ENCODE data around the gene COX14. TPM values are rescaled to one million over a fixed set of nuclear protein-coding genes. Genes with fewer than 3 reads are reported as not detected.

Gene COX14
- total RNA-seq, 3 donors from 2014 or later: 72.2 to 89.8 (median 74.9) TPM

- peaks cover 6% of the 10 kb centered on the region for H3K4me1 ChIP-seq (ENCODE audit: low read depth)
- no peak overlapping the region for H3K4me3 ChIP-seq
- TF ChIP-seq, protein P1, sequence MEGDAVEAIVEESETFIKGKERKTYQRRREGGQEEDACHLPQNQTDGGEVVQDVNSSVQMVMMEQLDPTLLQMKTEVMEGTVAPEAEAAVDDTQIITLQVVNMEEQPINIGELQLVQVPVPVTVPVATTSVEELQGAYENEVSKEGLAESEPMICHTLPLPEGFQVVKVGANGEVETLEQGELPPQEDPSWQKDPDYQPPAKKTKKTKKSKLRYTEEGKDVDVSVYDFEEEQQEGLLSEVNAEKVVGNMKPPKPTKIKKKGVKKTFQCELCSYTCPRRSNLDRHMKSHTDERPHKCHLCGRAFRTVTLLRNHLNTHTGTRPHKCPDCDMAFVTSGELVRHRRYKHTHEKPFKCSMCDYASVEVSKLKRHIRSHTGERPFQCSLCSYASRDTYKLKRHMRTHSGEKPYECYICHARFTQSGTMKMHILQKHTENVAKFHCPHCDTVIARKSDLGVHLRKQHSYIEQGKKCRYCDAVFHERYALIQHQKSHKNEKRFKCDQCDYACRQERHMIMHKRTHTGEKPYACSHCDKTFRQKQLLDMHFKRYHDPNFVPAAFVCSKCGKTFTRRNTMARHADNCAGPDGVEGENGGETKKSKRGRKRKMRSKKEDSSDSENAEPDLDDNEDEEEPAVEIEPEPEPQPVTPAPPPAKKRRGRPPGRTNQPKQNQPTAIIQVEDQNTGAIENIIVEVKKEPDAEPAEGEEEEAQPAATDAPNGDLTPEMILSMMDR (IDR thresholded peaks at IDR 0.05): no peak
- intact Hi-C loops (cut with DNase I, micrococcal nuclease): no loop called here
- DNase-seq (no peak), ATAC-seq (no peak)
- peaks cover 21% of the 10 kb centered on the region for H3K36me3 ChIP-seq (ENCODE audit: low read depth)
- no peaks in the 10 kb centered on the region for H3K9me3 ChIP-seq
Observed at GRCh38 chr12:50090391-50090790, 21.6 kb upstream of the COX14 start.

- no peaks in the 10 kb centered on the region for H3K9me3 ChIP-seq
- peaks cover 25% of the 10 kb centered on the region for H3K36me3 ChIP-seq (ENCODE audit: low read depth)
- DNase-seq (no peak), ATAC-seq (no peak)
- H3K4me3 ChIP-seq: no peak overlapping the region
- H3K4me1 ChIP-seq (ENCODE audit: low read depth): no peaks in the 10 kb centered on the region
- TF ChIP-seq, protein P1 (IDR thresholded peaks at IDR 0.05): no peak
- intact Hi-C loops (cut with DNase I, micrococcal nuclease): no loop called here
Observed at GRCh38 chr12:50097952-50098351, 14.1 kb upstream of the COX14 start.

DNA sequence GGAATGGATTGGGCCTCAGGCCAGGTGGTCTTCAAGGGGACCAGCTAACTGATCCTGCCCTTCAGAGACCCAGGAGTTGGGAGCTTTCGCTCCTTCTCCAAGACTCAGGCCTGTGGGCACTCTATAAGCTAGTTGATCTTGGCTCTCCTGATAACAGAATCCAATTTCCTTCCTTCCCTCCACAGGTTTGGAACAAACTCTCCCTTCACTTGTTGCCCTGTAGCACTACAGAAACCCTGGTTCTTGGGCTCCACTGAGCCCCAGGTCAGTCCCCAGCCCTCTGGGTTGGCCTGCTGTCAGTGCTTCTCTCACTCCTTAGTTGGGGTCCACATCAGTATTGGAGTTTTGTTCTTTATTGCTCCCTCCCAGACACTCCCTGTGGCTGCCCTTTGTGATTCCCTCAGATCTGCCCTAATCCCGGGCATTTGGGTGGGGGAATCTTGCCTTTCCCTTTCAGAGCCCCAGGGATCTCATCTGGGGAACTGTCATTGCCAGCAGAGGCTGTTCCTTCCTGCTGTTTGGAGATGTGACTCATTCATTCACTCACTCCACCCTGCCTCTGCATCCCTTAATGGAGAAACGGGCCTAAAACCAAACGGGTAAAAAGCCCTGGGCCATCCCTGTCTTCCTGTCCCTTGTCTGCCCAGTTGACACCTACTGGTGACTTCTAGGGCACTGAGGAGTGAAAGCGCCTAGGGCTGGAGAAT lies 12.6 kb upstream of the COX14 start:
- peaks cover 10% of the 10 kb centered on the region for H3K4me1 ChIP-seq (ENCODE audit: low read depth)
- TF ChIP-seq, protein P1 (IDR thresholded peaks at IDR 0.05): no peak
- DNase-seq (no peak), ATAC-seq (no peak)
- peaks cover 20% of the 10 kb centered on the region for H3K36me3 ChIP-seq (ENCODE audit: low read depth)
- H3K9me3 ChIP-seq: no peaks in the 10 kb centered on the region
- H3K4me3 ChIP-seq: no peak overlapping the region
- intact Hi-C loops (cut with DNase I, micrococcal nuclease): no loop called here

GRCh38 chr12:50100561-50100960 lies 11.5 kb upstream of the COX14 start:
- Histone ChIP-seq H3K4me3 (no peak overlapping the region), H3K9me3 (no peaks in the 10 kb centered on the region), H3K36me3 (ENCODE audit: low read depth) (peaks cover 16% of the 10 kb centered on the region), H3K4me1 (ENCODE audit: low read depth) (peaks cover 13% of the 10 kb centered on the region)
- intact Hi-C loops (cut with DNase I, micrococcal nuclease): no loop called here
- TF ChIP-seq, protein P1 (IDR thresholded peaks at IDR 0.05): no peak
- ATAC-seq (no peak), DNase-seq (no peak)

DNA sequence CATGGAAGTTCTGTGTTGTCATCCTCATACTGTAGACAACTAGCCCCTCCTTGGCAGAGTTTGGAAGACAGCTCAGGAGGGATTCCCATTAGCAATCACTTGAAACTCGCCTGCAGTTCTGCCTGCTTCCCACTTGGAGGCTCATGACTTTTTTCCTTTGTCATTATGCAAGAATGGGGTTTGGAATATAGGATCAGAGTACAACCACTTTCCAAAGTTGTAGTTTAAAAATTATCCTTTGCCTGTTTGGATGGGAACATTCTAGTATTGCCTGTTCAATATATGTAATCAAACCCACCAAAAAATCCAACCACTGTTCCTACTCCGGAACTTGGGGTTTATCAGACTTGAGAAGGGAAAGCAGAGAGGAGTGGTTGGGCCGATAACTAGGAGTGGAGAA lies 10.4 kb upstream of the COX14 start:
- TF ChIP-seq, protein P1 (IDR thresholded peaks at IDR 0.05): no peak
- peaks cover 13% of the 10 kb centered on the region for H3K36me3 ChIP-seq (ENCODE audit: low read depth)
- no peak for DNase-seq
- no peaks in the 10 kb centered on the region for H3K9me3 ChIP-seq
- no peak overlapping the region for H3K4me3 ChIP-seq
- ATAC-seq: no peak
- intact Hi-C loops (cut with DNase I, micrococcal nuclease): no loop called here
- peaks cover 13% of the 10 kb centered on the region for H3K4me1 ChIP-seq (ENCODE audit: low read depth)
